ENCODE measurements around the gene NCKAP5. TPM values are rescaled to one million over a fixed set of nuclear protein-coding genes. Genes with fewer than 3 reads are reported as not detected.

NCKAP5 gene
- total RNA-seq, 6 donors from 2014 or later, result 22.1 to 51.1 (median 41.4) TPM

DNA sequence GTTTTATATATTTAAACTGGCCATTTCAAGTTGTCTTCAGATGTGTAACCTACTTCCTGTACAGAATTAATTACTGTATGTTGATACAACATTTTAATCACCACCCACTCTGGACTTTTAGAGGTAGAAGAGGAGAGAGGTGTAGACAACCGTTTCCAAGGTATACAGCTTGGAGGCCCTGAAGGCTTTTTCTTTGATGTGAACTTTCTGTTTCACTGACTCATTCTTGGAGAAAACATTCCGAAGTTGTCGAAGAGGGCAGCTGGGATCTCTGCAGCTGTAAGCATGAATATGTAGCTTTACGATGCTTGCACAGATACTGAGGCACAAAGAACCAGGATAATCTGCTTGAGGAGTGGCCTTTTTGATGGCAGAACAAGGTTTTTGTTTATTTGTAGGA is 137.0 kb downstream of the NCKAP5 start:
- Histone ChIP-seq H3K4me1 (peaks cover 0 to 5% (median 0%) of the 10 kb centered on the region in 4 donors), H3K27me3 (no peaks in the 10 kb centered on the region), H3K36me3 (no peaks in the 10 kb centered on the region), H3K9me3 (peaks cover 0 to 3% (median 0%) of the 10 kb centered on the region in 4 donors), H3K27ac (no peak overlapping the region), H3K4me3 (no peak overlapping the region)
- DNase-seq, result no peak
- TF ChIP-seq POLR2AphosphoS5 (IDR thresholded peaks at IDR 0.05), result no peak
- no peak for TF ChIP-seq CTCF (IDR thresholded peaks at IDR 0.05)
- no peak for TF ChIP-seq POLR2A (IDR thresholded peaks at IDR 0.05)
- no peak for TF ChIP-seq EP300 (IDR thresholded peaks at IDR 0.05)
- 73 to 75% methylated on average over 4 of the region's 4 CpGs for WGBS, 2 donors
- no peak for ATAC-seq (ENCODE audit: low FRiP score in 2 of 2)

- DNase-seq (no peak), ATAC-seq (ENCODE audit: low FRiP score in 2 of 2) (no peak)
- H3K9me3 ChIP-seq, result peaks cover 0 to 3% (median 0%) of the 10 kb centered on the region in 4 donors
- no peak overlapping the region for H3K4me3 ChIP-seq
- no peaks in the 10 kb centered on the region for H3K27me3 ChIP-seq
- WGBS, 2 donors, result 85 to 86% methylated on average over 1 of the region's 1 CpG
- no peaks in the 10 kb centered on the region for H3K36me3 ChIP-seq
- TF ChIP-seq CTCF (IDR thresholded peaks at IDR 0.05), result no peak
- TF ChIP-seq EP300 (IDR thresholded peaks at IDR 0.05), result no peak
- TF ChIP-seq POLR2AphosphoS5 (IDR thresholded peaks at IDR 0.05), result no peak
- no peak for TF ChIP-seq POLR2A (IDR thresholded peaks at IDR 0.05)
- no peak overlapping the region for H3K27ac ChIP-seq
- peaks cover 0 to 6% (median 5%) of the 10 kb centered on the region in 4 donors for H3K4me1 ChIP-seq
Measured at GRCh38 chr2:133426791-133427190, 141.5 kb downstream of the NCKAP5 start.

- Histone ChIP-seq H3K4me1 (peaks cover 0 to 10% (median 6%) of the 10 kb centered on the region in 4 donors), H3K4me3 (no peak overlapping the region), H3K36me3 (no peaks in the 10 kb centered on the region), H3K27me3 (no peaks in the 10 kb centered on the region), H3K9me3 (peaks cover 0 to 3% (median 0%) of the 10 kb centered on the region in 4 donors), H3K27ac (no peak overlapping the region)
- 90 to 98% methylated on average over 2 of the region's 2 CpGs for WGBS, 2 donors
- TF ChIP-seq CTCF (IDR thresholded peaks at IDR 0.05), result no peak
- no peak for TF ChIP-seq EP300 (IDR thresholded peaks at IDR 0.05)
- TF ChIP-seq POLR2A (IDR thresholded peaks at IDR 0.05), result no peak
- no peak for TF ChIP-seq POLR2AphosphoS5 (IDR thresholded peaks at IDR 0.05)
- ATAC-seq (ENCODE audit: low FRiP score in 2 of 2), result no peak
- DNase-seq, result no peak
Measured at GRCh38 chr2:133425612-133426011, 142.7 kb downstream of the NCKAP5 start.

- no peak overlapping the region for H3K27ac ChIP-seq
- ATAC-seq (ENCODE audit: low FRiP score in 2 of 2) (no peak), DNase-seq (no peak)
- H3K36me3 ChIP-seq, result no peaks in the 10 kb centered on the region
- WGBS, 2 donors, result 93 to 96% methylated on average over 2 of the region's 2 CpGs
- no peak overlapping the region for H3K4me3 ChIP-seq
- no peaks in the 10 kb centered on the region for H3K27me3 ChIP-seq
- peaks cover 0 to 3% (median 0%) of the 10 kb centered on the region in 4 donors for H3K9me3 ChIP-seq
- TF ChIP-seq CTCF (IDR thresholded peaks at IDR 0.05), result no peak
- TF ChIP-seq POLR2A (IDR thresholded peaks at IDR 0.05), result no peak
- peaks cover 0 to 10% (median 6%) of the 10 kb centered on the region in 4 donors for H3K4me1 ChIP-seq
Measured at GRCh38 chr2:133424876-133425275, 143.4 kb downstream of the NCKAP5 start.

DNA sequence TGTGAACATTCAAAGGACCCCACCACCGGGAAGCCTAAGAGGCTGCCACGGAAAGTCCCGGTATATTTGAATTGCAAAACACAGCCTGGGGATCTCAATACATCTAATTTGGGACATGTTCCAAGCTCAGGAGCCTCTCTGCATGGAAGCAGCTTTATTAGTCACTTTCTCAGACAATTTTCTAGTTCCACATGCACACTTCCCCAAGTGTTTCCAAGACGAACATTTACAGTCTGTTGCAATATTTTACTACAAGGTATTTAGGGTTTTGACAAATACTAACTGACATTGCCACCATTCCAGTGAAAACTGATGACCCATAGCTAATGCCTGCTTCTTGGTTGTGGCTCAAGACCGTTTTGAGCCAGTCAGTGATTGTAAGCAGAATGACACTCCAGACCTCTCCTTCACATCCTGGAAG is 145.3 kb downstream of the NCKAP5 start:
- Histone ChIP-seq H3K4me1 (peaks cover 0 to 10% (median 6%) of the 10 kb centered on the region in 4 donors), H3K27ac (no peak overlapping the region), H3K27me3 (no peaks in the 10 kb centered on the region), H3K36me3 (no peaks in the 10 kb centered on the region), H3K4me3 (no peak overlapping the region), H3K9me3 (no peaks in the 10 kb centered on the region)
- no peak for TF ChIP-seq EP300 (IDR thresholded peaks at IDR 0.05)
- no peak for TF ChIP-seq POLR2A (IDR thresholded peaks at IDR 0.05)
- no peak for TF ChIP-seq CTCF (IDR thresholded peaks at IDR 0.05)
- TF ChIP-seq POLR2AphosphoS5 (IDR thresholded peaks at IDR 0.05), result no peak
- 36 to 43% methylated on average over 3 to 5 of the region's 5 CpGs for WGBS, 2 donors
- ATAC-seq (ENCODE audit: low FRiP score in 2 of 2) (no peak), DNase-seq (no peak)

All from upper lobe of left lung (tissue), 6 donors.